SIG-M5 treated with dmso at 0.1 percent for 504 hours (cell line): Measurements from ENCODE around the gene SRGAP3.

Experiments
- DNase-seq: peaks from one replicate; lab custom pipeline; 2025; ENCODE audit not compliant: unreplicated experiment; lab: John Stamatoyannopoulos, UW

Gene SRGAP3

DNA sequence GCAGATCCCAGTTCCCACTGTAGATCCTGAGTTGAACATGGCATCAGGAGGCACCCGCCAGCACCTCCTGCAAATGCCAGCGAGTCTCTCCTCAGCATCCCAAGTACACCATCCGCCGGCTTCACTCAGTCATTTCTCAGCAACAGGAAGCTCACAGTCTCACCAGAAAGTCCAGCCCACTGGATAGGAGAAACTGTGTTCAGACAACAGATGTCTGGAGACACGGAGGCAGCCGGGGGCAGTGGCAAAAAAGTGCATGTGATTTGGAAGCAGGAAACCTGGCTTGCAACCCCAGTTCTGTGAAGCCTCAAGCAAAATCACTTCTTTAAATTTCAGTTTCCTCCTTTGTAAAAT, 68.7 kb downstream of the SRGAP3 start:
- no peak for DNase-seq

DNA sequence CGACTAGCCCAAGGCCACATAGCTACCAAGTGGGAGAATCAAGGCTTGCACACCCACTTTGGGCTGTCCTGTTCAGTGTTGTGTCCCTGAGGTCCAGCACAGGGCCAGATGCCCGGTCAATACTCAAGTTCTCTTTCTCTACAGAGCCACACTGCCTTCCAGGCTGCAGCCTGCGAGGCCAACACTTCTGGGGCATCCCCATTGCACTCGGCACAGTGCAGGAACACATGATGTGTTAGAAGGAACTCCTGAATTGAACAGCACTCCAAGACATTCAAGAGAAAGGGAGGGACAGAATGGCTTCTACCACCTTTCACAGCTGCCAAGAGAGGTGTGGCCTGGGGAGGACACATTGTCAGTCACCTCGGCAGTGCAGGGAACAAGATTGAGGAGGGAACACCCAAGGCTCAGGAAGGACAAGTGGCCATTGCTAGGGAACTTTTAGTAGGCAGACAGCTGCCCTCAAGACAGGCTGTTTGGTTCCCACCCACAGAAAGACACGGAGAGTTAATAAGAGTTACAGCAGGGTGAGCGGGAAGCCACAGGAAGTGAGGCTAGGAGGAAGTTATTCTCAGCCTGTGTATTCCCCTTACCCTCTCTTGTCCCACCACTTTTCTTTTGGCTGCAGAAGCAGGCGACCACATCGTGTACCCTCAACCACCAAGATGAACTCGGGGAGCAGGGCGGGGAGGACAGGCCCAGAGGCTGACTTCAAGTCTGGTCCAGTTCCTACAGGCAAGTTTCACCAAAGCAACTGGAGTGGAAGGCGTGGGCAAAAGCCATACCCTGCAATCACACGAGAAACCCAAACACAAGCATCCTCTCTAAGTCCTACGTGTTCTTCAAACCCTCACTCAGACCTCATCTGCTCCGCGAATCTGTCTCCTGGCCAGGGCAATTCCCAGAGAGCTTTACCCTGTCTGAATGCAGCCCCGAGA, 69.4 kb downstream of the SRGAP3 start:
- peak; percentile 38 for DNase-seq

- no peak for DNase-seq
Observed at GRCh38 chr3:9178697-9179096, 70.7 kb downstream of the SRGAP3 start.

- DNase-seq: no peak
Observed at GRCh38 chr3:9175421-9175820, 74.0 kb downstream of the SRGAP3 start.

GRCh38 chr3:9173445-9173844, 76.0 kb downstream of the SRGAP3 start:
- no peak for DNase-seq

DNA sequence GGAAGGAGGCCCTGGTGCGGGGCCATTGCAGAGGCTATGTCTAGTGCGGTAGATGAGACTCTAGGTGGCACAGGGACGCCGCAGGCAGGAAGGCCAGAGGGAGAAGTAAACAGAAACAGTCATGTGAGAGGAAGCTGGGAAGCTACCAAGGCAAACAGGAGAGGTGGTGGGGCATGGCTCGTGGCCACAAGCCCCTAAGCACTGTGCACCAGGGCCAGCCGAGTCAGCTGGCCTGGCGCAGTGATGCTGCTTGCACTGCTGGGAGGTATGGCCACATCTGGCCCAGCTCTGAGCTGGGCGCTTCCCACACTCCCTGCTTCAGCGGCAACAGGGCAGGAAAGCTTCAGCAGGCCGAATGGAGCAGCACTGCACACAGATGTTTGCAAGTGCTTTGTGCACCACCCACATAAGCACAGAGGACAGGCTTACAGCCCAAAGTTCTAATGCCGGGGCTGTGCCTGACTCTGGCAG, 76.6 kb downstream of the SRGAP3 start:
- no peak for DNase-seq

DNA sequence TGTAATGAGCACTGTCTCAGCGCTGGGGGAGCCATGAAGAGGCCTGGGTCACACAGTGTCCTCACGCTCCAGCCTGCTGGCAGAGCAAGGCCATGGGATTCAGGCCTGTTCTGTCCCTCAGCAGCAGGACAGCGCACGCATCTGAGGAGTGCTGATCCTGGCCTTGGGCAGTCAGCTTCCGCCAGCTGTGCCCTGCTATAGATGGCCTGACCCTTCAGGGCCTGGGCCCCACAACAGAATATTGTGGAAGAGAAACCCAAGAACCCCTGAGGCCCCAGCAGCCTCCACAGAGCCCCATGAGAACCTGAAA, 78.6 kb downstream of the SRGAP3 start:
- DNase-seq: no peak

- DNase-seq: no peak
Observed at GRCh38 chr3:9169956-9170850, 79.2 kb downstream of the SRGAP3 start.

DNA sequence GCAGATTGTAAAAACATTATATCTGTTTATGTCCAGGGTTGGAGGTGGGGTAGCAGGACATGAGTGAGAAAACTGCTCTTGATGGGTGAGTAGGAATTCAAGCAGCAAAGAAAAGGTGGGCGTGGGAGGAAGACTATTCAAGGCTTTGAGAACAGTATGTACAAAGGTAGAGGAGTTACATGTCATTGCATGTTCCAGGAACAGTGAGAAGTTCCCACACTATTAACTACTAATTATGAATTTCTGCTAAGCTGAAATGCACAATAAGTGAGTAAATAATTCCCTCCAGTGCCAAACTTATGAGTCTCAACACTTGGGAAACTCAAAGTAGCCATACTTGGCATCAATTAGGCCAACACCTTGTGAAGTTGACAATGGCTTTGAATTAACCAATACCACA, 80.1 kb downstream of the SRGAP3 start:
- no peak for DNase-seq

DNA sequence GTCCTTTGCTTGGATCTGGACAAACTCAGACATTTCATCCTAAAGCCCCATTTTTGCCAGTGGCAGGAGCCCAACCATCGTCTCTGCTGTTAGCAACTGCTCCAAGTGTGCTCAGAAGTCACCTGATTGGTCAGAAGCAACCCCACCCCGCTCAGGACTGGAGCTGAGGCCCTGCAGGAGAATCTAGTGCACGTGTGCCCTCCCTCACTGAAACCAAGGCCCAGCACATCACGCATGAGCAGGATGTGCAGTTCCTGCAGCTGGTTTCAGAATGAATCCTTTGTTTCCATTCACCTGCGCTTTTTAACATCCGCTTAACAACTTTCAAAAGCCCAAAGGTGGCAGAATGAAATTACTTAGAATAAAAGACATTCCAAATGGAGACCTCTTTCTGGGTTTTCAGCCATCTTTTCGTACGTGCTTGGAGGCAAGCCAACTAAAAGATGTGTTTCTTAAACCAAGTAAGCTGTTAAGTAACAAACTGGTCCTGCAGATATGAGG, 81.2 kb downstream of the SRGAP3 start:
- DNase-seq: no peak

DNA sequence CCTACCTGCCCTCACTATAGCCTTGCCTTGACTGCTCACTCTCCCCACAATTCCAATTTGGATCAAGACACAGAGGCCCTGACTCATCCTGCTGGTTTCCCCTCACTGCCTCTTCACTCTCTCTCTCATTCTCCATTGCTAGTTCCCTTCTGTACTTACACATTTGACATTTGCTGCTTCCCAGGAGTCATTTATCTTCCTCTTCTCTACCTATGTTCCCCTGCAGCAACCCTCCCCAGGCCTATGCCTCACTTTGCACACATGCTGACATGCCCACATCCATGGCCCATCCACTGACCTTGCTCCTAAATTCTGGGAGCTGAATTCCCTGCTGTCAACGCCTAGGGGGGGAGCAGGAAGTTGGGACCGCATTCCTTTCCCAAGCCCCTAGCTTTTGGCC, 82.2 kb downstream of the SRGAP3 start:
- DNase-seq: no peak

GRCh38 chr3:9165421-9165820, 84.0 kb downstream of the SRGAP3 start:
- DNase-seq: no peak

DNA sequence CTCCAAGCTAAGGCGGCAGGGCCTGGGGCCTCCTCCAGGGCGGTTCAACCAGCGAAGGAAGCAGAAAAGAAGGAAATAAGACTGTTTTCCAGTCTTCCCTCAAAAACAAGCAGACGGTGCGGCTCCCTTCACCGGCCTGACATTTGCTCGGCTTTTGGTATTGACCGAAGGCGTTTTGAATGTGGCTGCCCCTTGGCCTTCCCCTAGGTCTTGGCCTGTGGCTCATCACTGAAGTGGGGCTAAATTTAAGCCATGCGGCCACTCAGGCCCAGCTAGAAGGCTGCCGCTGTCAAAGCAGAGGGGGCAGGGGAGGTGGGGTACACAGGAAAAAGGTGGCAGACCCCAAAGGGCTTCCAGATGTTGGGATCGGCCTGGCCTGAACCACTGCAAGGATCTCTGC, 86.2 kb downstream of the SRGAP3 start:
- DNase-seq: no peak

DNA sequence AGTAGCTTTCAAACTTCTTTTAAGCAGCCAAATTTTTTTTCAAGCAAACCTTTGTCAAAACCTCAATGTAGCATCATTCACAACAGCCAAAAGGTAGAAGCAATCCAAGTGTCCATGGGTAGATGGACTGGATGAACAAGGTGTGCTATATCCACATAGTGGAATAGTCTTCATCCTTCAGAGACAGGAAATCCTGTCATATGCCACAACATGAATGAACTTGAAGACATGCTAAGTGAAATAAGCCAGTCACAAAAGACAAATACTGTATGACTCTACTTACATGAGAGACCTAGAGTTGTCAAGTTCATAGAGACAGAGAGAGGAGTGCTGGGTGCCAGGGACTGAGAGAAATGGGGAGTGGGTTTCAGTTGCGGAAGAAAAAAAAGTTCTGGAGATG, 87.6 kb downstream of the SRGAP3 start:
- DNase-seq: no peak

DNA sequence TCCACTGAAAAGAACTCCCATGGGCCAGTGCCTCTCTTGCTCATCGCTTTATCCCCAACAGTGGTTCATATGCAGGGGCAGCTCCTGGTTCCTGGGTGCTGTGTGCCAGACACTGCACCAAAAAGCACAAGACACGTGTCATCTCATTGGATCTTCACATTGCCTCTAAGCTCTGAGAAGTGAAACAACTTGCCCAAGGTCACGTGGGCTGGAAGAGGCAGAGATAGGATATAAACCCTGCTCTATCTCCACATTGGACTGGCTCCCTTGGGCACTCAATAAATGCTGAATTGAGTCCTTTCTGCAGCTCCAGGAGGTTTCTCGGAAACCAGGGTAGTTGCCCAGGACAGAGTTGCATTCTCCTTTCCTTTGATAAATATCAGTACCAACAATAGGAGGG, 88.1 kb downstream of the SRGAP3 start:
- DNase-seq: no peak

DNA sequence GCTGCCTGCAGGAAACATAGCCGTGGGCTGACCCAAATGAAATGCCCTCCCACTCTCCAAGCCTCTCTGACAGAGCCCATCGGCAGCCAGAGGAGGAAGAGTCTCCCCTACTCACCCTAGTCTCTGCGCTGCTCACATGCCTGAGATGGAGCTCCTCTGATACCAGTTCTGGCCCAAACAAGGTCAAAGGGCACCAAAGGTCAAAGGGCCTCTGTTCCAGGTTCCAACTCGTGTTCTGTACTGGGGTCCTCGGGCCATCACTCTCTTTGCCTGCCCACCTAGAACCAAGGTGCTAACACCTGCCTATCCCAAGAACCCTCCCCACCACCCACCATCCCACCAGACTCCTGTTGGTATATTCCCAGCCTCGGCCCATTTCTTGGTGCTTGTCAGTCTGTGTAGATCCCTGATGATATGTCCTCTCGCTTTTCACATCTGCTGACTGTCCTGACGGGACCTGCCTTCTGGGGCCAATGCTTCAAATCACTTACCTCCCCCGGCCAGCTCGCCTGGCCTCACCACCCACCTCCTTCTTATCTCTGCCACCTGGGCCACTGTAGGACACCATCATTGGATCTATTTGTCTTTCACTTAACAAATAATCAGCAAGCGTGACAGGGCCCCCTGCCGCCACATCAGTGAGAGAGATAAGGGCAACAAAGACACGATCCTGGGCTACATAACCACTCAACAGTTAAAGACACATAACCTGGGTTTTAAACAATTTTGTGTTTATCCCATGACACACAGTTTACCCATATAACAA, 90.4 kb downstream of the SRGAP3 start:
- DNase-seq: no peak

DNA sequence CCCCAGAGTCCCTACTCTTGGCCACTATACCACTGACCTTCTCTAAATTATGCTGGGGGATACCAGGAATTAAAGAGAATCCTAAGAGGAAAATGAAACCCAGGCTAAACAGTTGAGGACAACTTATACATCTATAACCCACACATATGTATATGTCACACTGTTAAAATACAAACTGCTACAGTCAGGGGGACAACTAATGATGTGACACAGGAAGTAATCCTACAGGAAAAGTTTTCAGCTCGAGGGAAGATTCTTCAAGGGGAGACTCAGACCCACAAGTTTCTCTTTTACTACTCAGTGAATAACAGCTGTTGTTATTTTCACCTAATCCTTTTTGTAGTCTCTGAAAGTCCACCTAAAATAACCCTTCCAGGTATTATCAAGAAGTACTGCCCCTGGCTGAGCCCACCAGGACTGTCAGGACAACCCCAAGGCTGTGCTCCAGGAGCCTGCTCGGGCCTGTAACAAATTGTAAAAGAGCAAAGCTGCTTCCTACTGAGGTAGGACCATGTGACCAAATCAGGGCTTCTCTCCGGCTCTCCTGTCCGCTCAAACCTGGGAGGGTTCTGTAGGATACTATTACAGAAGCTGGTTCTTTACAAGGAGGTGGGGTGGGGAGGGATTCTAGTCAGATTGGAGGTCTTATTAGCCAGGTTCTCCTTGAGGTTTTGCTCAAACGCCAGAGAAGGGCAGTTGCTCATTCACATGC, 91.6 kb downstream of the SRGAP3 start:
- no peak for DNase-seq

DNA sequence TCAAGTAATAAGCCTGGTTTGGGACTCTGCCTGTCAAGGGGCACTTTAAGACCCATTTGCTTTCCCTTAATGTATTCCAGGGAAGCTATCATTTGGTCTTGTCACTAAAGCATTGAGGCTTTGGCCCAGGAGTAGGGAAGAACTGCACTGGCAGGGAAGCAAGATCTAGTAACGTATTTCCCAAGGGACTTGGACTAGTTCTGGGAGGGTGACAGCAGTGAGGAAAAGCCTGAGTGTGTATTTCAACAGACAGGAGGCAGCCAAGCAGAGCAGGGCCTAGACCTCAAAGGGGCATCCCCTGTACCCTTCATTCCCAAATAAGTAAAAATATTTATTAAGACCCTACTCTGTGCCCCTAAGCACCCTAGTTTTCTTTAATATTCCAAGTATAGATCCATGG, 92.8 kb downstream of the SRGAP3 start:
- no peak for DNase-seq

DNA sequence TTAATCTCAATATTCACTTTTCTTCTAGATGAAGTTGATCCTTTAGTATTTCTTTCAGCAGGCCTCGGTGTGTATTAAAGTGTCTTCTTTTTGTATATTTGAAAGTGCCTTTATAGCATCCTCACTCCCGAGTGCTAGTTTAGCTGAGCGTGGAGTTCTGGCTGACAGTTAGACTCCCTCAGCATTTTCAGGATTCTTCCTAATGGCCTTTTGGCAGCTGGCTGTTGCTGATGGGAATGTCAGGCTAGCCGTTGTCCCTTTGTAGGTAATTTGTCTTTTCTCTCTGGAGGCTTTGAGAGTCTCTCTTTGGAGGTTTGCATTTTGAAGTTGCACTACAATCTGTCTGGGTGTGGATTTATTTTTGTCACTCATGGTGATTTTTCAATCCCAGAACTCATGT, 94.4 kb downstream of the SRGAP3 start:
- DNase-seq: no peak

DNA sequence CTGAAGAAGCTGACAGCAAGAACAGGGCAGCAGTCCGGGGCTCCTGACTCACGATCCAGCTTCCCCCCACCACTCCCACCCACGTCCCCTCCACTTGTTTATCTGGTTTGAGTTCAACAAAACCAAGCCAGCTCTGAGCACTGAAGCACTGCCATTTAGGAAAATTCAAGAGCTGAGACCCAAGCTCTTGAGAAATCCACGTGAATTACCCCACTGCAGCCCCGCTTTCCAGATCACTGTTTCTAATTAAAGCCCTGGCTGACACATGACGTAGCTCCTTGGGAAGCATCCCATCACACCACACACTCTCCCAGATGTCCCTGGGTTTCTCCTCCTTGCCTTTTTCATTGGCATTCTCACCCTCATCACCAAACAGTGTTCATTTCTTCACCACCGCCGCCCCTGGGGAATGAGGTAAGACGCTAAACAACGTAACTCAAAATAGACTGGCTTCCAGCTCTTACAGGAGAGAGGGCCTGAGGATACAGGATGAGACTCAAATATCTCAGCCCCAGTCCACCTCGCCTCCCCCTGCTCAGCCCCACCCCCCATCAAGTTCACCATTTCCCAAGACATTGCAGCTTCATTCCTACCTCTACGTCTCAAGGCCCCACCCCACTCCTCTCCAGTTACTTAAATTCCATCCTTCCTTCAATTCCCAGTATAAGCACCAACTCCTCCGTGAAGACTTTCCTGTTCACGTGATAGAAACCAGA, 95.4 kb downstream of the SRGAP3 start:
- DNase-seq: no peak
